Thoracic aorta (tissue), 2 donors: Measurements from ENCODE around the gene HYDIN. TPM values are rescaled to one million over a fixed set of nuclear protein-coding genes. Genes with fewer than 3 reads are reported as not detected.
"Not testable (repeated sequence)": the region's sequence is repeated elsewhere in the genome, so short reads cannot be mapped to it uniquely, and the experiment has no call there.

Experiments
- ATAC-seq: fragments of 150-250 bp; one replicate; pipeline ENCODE4 v1.8.0; 2017; ENCODE audit warnings: low read depth; ENCODE audit not compliant: insufficient number of reproducible peaks, low FRiP score
- DNase-seq: peaks from one replicate; pipeline ENCODE4 v3.0.0-alpha.2; 2020; ENCODE audit warnings: low spot score
- H3K27ac ChIP-seq, 2 donors: fragments of 200-600 bp; sonication (generic); 1 replicate in 1 of 2; 2 replicates in 1 of 2; pipeline ENCODE4 v1.5.1; 2016; ENCODE audit warnings: mild to moderate bottlenecking in 2 of 2, moderate library complexity in 2 of 2
- H3K27me3 ChIP-seq: fragments of 200-600 bp; sonication (generic); replicated peaks from 2 replicates; pipeline ENCODE4 v1.6.0; 2016; ENCODE audit warnings: mild to moderate bottlenecking; ENCODE audit not compliant: insufficient read depth
- H3K36me3 ChIP-seq: fragments of 200-600 bp; sonication (generic); one replicate; pipeline ENCODE4 v1.5.1; 2016
- H3K4me1 ChIP-seq, 2 donors: fragments of 200-600 bp; sonication (generic); 1 replicate in 1 of 2; 2 replicates in 1 of 2; pipeline versions ENCODE4 v1.5.1 to v1.6.0; 2016; ENCODE audit warnings: low read depth in 2 of 2, mild to moderate bottlenecking in 1 of 2; ENCODE audit not compliant: control insufficient read depth in 1 of 2
- H3K4me3 ChIP-seq: fragments of 200-600 bp; sonication (generic); 2 replicates; pipeline ENCODE4 v1.5.1; 2016; ENCODE audit warnings: mild to moderate bottlenecking
- H3K9me3 ChIP-seq: fragments of 200-600 bp; sonication (generic); 2 replicates; pipeline ENCODE4 v1.5.1; 2016
- total RNA-seq, 2 donors: library from RNA; depleted of rRNA; stranded (reverse); fragments of >200 nt; gene quantifications; one replicate each; pipeline versions ENCODE4 v1.1.0 to v1.2.3, GENCODE V29; 2016
- TF ChIP-seq, protein P1 (sequence below): fragments of 200-600 bp; sonication (generic); IDR thresholded peaks from one replicate; pipeline ENCODE4 v1.5.1; 2019; ENCODE audit warnings: antibody characterized with exemption

The HYDIN gene
- total RNA-seq, 2 donors from 2014 or later, result 4.3 to 5.4 TPM

DNA sequence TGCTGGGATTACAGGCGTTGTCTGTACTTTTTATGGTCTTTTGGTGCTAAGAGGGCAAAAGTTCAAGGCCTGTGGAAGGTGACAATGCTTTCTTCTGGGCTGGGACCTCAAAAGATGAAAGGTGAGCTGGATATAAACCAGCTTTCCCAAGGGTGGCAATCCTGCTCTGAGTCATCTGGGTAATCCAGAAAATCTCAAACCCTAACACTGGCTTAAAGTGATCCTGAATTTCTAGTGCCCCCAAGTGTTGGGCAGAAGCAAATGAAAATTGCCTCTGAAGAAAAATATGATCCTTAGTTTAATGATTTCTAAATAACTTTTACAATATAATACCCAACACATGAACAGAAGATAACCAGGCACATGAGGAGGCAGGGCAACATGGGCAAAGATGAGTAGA lies 354.1 kb downstream of the HYDIN start:
- H3K4me3 ChIP-seq, ATAC-seq, H3K27me3 ChIP-seq, H3K27ac ChIP-seq, DNase-seq, H3K9me3 ChIP-seq, H3K36me3 ChIP-seq, H3K4me1 ChIP-seq: not testable (repeated sequence)

DNA sequence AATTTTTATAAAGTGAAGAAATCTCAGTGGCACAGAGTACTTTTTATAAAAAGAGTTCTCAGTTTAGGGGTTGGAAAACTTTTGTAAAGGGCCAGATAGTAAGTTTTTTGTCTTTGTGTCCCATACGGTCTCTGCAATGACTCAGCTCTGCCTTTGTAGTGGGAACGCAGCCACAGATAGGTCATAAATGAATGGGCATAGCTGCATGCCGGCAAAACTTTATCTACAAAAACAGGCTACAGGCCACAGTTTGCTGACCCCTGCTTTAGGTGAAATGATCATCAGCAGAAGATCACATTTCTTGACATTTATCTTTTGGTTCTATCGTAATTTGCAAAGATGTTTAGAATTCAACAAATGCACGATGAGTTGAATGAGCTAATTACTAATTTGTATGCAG lies 365.8 kb downstream of the HYDIN start:
- ATAC-seq, H3K9me3 ChIP-seq, H3K4me1 ChIP-seq, DNase-seq, H3K27me3 ChIP-seq, H3K27ac ChIP-seq, H3K4me3 ChIP-seq, H3K36me3 ChIP-seq: not testable (repeated sequence)

DNA sequence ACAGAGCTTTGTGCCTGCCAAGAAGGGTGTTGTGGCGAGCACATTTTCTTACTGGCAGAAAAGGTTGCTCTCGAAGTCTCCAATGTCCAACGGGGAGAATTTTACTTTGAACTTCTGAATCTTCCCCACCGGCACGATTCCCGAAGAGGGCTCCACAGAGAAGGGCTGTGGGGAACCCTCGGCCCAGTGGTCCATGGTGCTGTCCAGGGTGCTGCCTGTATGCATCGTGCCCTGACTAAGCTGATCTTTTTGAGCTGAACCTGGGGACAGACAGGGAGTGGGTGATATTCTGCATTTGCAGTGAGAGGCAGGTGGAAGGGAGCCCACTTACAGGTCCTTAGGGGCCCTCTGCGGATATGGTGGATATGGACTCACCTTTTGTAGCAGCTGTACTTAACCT lies 368.5 kb downstream of the HYDIN start:
- H3K4me3 ChIP-seq, H3K4me1 ChIP-seq, H3K27me3 ChIP-seq, H3K27ac ChIP-seq, H3K36me3 ChIP-seq, ATAC-seq, H3K9me3 ChIP-seq, DNase-seq: not testable (repeated sequence)

DNA sequence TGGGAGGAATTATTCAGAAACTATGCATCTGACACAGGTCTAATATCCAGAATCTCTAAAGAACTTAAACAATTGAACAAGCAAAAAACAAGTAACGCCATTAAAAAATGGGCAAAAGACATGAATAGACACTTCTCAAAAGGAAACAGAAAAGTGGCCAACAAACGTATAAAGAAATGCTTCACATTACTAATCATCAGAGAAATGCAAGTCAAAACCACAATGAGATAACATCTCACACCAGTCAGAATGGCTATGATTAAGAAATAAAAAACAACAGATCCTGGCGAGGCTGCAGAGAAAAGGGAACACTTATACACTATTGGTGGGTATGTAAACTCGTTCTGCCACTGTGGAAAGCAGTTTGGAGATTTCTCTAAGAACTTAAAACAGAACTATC lies 379.2 kb downstream of the HYDIN start:
- ATAC-seq, DNase-seq, H3K9me3 ChIP-seq, H3K4me1 ChIP-seq, H3K27ac ChIP-seq, H3K27me3 ChIP-seq, H3K36me3 ChIP-seq, H3K4me3 ChIP-seq: not testable (repeated sequence)

DNA sequence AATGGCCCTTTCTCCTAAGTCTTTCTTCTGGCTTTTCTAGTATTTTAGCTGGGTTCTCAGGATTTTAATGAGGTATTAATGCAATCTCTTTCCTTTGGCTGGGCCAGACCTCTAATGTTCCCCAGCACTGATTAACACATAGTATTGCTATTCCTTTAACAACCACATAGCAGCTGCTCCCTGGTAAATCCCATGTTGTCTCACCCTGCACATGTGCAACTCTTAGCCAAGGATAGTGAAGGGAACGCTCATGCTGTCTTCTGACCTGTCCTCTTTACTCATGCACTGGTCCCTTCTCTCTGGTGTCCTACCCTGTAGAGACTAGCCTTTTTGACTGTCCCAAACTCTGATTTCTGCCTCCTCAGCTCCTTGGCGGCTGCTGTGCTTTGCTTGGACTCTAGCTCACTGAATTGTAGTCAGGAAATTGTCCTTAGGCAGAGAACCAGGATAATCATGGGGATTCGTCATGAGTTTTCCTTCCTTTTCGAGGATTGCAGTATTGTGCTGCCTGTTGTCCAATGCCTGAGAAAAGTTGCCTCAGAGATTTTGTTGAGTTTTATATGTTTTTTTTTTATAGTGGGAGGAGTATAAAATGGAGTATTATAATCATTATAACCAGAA lies 406.9 kb downstream of the HYDIN start:
- H3K36me3 ChIP-seq, H3K27ac ChIP-seq, H3K4me3 ChIP-seq, H3K4me1 ChIP-seq, ATAC-seq, DNase-seq, H3K27me3 ChIP-seq, H3K9me3 ChIP-seq: not testable (repeated sequence)

DNA sequence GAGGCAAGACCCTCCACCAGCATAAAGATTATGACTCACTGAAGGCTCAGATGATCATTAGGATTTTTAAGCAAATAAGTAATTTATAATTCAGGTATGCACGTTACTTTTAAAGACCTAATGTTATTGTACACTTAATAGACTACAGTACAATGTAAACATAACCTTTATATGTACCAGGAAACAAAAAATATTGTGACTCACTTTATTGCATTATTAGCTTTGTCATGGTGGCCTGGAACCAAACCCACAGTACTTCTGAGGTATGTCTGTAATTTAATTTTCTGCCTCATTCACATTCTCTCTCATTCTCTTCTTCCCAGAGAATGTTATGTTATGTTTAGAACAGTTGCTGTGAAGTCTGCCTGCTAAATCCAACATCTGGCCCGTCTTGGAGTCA lies 407.8 kb downstream of the HYDIN start:
- ATAC-seq, H3K27me3 ChIP-seq, H3K27ac ChIP-seq, DNase-seq, H3K4me1 ChIP-seq, H3K9me3 ChIP-seq, H3K36me3 ChIP-seq, H3K4me3 ChIP-seq: not testable (repeated sequence)

DNA sequence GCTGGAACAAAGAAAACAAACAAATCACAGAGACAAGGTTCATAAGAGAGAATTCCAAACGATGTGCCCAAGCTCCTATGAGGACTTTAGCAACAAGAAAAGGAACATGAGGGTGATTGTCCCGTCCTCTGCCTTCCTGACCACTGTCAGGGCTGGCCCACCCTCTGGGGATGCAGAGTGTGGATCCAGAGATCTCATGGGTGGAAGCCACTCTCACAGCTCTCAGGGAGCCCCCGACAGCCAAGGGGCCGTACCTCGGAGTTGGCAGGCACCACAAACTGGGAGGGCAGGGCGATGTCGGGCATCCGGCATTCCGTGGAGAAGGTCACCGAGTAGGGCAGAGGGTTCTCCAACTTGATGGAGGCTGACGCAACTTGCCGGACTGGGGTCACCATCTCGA lies 412.4 kb downstream of the HYDIN start:
- not testable (repeated sequence) for DNase-seq, H3K4me3 ChIP-seq, H3K9me3 ChIP-seq, H3K27ac ChIP-seq, H3K27me3 ChIP-seq, H3K4me1 ChIP-seq, H3K36me3 ChIP-seq, ATAC-seq

DNA sequence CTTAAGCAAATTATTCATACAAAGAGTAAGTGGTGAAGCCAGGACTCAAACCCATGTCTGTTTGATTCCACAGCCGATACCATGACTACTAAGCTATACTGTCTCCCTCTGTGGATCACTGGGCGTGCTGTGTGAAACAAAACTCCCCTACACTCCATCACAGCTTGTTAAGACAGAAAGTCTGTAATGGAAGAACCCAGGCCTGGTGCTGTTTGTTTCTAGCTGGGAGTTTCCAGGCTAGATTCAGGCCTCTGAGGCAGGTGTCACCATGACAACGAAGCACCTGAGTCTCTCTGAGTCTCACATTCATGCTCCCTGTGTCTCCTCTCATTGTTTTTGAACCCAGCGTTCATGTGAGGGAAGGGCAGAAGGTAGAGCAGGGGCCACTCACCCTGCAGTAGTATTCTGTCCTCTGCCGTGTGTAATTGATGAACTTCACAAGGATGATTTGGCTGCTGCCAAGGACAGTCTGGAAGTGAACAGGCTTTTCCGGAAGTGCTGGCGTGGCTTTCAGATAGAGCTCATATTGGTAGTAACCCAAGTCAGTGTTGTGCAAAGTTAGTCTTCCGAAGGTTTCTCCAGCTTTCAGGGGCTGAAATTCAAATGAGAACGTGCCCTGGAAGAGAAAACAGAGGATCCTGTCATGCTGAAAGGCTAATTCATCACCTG lies 421.0 kb downstream of the HYDIN start:
- Histone ChIP-seq H3K27me3 (no peaks in the 10 kb centered on the region), H3K9me3 (no peaks in the 10 kb centered on the region), H3K4me3 (no peak overlapping the region), H3K27ac (no peak overlapping the region), H3K4me1 (no peaks in the 10 kb centered on the region), H3K36me3 (no peaks in the 10 kb centered on the region)
- TF ChIP-seq, protein P1, sequence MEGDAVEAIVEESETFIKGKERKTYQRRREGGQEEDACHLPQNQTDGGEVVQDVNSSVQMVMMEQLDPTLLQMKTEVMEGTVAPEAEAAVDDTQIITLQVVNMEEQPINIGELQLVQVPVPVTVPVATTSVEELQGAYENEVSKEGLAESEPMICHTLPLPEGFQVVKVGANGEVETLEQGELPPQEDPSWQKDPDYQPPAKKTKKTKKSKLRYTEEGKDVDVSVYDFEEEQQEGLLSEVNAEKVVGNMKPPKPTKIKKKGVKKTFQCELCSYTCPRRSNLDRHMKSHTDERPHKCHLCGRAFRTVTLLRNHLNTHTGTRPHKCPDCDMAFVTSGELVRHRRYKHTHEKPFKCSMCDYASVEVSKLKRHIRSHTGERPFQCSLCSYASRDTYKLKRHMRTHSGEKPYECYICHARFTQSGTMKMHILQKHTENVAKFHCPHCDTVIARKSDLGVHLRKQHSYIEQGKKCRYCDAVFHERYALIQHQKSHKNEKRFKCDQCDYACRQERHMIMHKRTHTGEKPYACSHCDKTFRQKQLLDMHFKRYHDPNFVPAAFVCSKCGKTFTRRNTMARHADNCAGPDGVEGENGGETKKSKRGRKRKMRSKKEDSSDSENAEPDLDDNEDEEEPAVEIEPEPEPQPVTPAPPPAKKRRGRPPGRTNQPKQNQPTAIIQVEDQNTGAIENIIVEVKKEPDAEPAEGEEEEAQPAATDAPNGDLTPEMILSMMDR, result no peak
- DNase-seq (no peak), ATAC-seq (no peak)
